ENCODE data around the gene MGMT. TPM values are rescaled to one million over a fixed set of nuclear protein-coding genes. Genes with fewer than 3 reads are reported as not detected.

MGMT gene
- total and polyA plus RNA-seq, 9 of the 15 experiments (the other 6 are each of a cell fraction or from before 2014, with no cell fraction given): 0.03 to 0.29 (median 0.11) TPM; not detected in 4

DNA sequence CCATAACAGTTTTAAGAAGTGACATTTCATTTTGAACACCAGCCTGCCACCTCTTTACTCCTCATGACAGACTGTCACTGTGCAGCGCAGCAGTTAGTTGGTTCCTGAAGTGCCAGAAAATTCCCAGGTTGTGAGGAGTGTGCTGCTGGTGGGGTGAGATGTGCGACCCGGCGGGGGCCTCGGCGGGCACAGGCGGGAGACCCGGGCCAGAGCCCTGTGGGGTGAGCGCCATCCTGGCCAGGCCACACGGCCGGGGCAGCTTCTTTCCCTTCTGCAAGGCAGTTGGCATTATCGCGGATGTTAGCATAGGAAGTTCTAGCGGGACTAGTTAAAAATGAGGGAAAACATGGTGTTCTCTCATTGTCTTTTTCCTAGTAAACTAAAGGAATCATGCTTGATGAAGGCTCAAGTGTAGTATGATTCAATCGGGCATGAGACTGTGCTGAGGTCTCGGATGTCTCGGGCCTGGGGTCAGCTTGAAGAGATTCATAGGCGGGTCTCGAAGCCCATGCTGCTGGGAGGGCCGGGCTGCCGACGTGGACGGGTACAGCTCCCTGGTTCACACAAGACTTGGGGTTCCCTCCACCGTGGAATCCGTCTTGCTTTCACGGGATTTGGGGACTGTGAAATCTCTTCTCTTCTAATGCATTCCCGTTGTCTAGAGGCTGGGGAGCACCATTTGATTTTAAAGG is 56.1 kb downstream of the MGMT start:
- Histone ChIP-seq H3K36me3 (ENCODE audit: control insufficient read depth, insufficient read depth, low read length) (no peaks in the 10 kb centered on the region), H3K4me1 (replicated peaks in 1 of 2; ENCODE audit: control insufficient read depth in 2 of 2, insufficient read depth in 2 of 2, low read length in 2 of 2) (no peaks in the 10 kb centered on the region), H2AFZ (ENCODE audit: low read depth, low read length) (no peak overlapping the region), H3K79me2 (ENCODE audit: control insufficient read depth, insufficient read depth, low read length) (no peaks in the 10 kb centered on the region), H3K27ac (ENCODE audit: extremely low read depth, low read depth, low read length) (no peak overlapping the region), H3K9ac (ENCODE audit: insufficient read depth in 1 of 2, low read depth in 2 of 2, low read length in 2 of 2) (no peak overlapping the region), H3K9me1 (ENCODE audit: control insufficient read depth, insufficient read depth, low read length) (no peaks in the 10 kb centered on the region), H3K4me2 (ENCODE audit: insufficient read depth, low read length) (no peak overlapping the region), H3K27me3 (ENCODE audit: control insufficient read depth in 2 of 2, insufficient read depth in 2 of 2, low read length in 2 of 2) (peaks cover 0 to 26% of the 10 kb centered on the region in 2 experiments; a peak in 2 of 5 replicates), H4K20me1 (replicated peaks; ENCODE audit: control insufficient read depth, insufficient read depth, low read length) (no peaks in the 10 kb centered on the region), H3K4me3 (no peak overlapping the region), H3K9me3 (replicated peaks; ENCODE audit: control insufficient read depth, insufficient read depth, low read depth, low read length) (no peaks in the 10 kb centered on the region)
- TF ChIP-seq, protein P1, sequence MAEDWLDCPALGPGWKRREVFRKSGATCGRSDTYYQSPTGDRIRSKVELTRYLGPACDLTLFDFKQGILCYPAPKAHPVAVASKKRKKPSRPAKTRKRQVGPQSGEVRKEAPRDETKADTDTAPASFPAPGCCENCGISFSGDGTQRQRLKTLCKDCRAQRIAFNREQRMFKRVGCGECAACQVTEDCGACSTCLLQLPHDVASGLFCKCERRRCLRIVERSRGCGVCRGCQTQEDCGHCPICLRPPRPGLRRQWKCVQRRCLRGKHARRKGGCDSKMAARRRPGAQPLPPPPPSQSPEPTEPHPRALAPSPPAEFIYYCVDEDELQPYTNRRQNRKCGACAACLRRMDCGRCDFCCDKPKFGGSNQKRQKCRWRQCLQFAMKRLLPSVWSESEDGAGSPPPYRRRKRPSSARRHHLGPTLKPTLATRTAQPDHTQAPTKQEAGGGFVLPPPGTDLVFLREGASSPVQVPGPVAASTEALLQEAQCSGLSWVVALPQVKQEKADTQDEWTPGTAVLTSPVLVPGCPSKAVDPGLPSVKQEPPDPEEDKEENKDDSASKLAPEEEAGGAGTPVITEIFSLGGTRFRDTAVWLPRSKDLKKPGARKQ (CRISPR knock-in tag; IDR thresholded peaks at IDR 0.05): no peak
- ChIA-PET CTCF (ENCODE audit: low intra/inter-chr PET ratio) (no interaction called here), POLR2A (no interaction called here)
- 0% methylated on average over 16 of the region's 27 CpGs for WGBS (ENCODE audit: insufficient coverage, low coverage, missing lambda C conversion rate)
- in situ Hi-C loops (cut with MboI): no loop called here
- intact Hi-C loops (cut with micrococcal nuclease): no loop called here
- no TSS peak for BruUV-seq (replicated peaks)
- FAIRE-seq (no peak), DNase-seq (ENCODE audit: extremely low read depth in 1 of 4, low spot score in 3 of 4) (no peak), ATAC-seq (no peak)

GRCh38 chr10:129523723-129524316 is 56.8 kb downstream of the MGMT start:
- no peaks in the 10 kb centered on the region for H3K4me1 ChIP-seq (replicated peaks in 1 of 2; ENCODE audit: control insufficient read depth in 2 of 2, insufficient read depth in 2 of 2, low read length in 2 of 2)
- ATAC-seq (no peak), DNase-seq (ENCODE audit: extremely low read depth in 1 of 4, low spot score in 3 of 4) (no peak), FAIRE-seq (no peak)
- H3K27me3 ChIP-seq (ENCODE audit: control insufficient read depth in 2 of 2, insufficient read depth in 2 of 2, low read length in 2 of 2): peaks cover 0 to 26% of the 10 kb centered on the region in 2 experiments; a peak in 2 of 5 replicates
- no peak overlapping the region for H2AFZ ChIP-seq (ENCODE audit: low read depth, low read length)
- H3K9ac ChIP-seq (ENCODE audit: insufficient read depth in 1 of 2, low read depth in 2 of 2, low read length in 2 of 2): no peak overlapping the region
- no peak overlapping the region for H3K4me3 ChIP-seq
- no TSS peak for BruUV-seq (replicated peaks)
- POLR2A ChIA-PET: no interaction called here
- H3K4me2 ChIP-seq (ENCODE audit: insufficient read depth, low read length): no peak overlapping the region
- no peak overlapping the region for H3K27ac ChIP-seq (ENCODE audit: extremely low read depth, low read depth, low read length)
- WGBS (ENCODE audit: insufficient coverage, low coverage, missing lambda C conversion rate): 0% methylated on average over 10 of the region's 11 CpGs
- H3K36me3 ChIP-seq (ENCODE audit: control insufficient read depth, insufficient read depth, low read length): no peaks in the 10 kb centered on the region
- no peaks in the 10 kb centered on the region for H4K20me1 ChIP-seq (replicated peaks; ENCODE audit: control insufficient read depth, insufficient read depth, low read length)
- CTCF ChIA-PET (ENCODE audit: low intra/inter-chr PET ratio): no interaction called here
- H3K79me2 ChIP-seq (ENCODE audit: control insufficient read depth, insufficient read depth, low read length): no peaks in the 10 kb centered on the region
- H3K9me1 ChIP-seq (ENCODE audit: control insufficient read depth, insufficient read depth, low read length): no peaks in the 10 kb centered on the region
- intact Hi-C loops (cut with micrococcal nuclease) (no loop called here), in situ Hi-C loops (cut with MboI) (no loop called here)
- no peaks in the 10 kb centered on the region for H3K9me3 ChIP-seq (replicated peaks; ENCODE audit: control insufficient read depth, insufficient read depth, low read depth, low read length)
- TF ChIP-seq ILF3 (IDR thresholded peaks at IDR 0.05; ENCODE audit: borderline replicate concordance) (no peak), RBM17 (IDR thresholded peaks at IDR 0.05; ENCODE audit: borderline replicate concordance, low read depth, low read length) (no peak), HNRNPH1 (optimal IDR thresholded peaks at IDR 0.05; ENCODE audit: low read depth, low read length) (no peak), MYNN (IDR thresholded peaks at IDR 0.05) (no peak), MYNN (CRISPR knock-in tag; IDR thresholded peaks at IDR 0.05) (no peak), HMG20A (CRISPR knock-in tag; conservative IDR thresholded peaks at IDR 0.05) (no peak), CBFB (CRISPR knock-in tag; IDR thresholded peaks at IDR 0.05) (no peak), ZNF212 (CRISPR knock-in tag; IDR thresholded peaks at IDR 0.05) (no peak), ZNF644 (tag; IDR thresholded peaks at IDR 0.05; ENCODE audit: low read depth) (no peak), TBP (optimal IDR thresholded peaks at IDR 0.05; ENCODE audit: low read depth, low read length) (no peak), ZFP1 (CRISPR knock-in tag; IDR thresholded peaks at IDR 0.05) (no peak), CCAR2 (IDR thresholded peaks at IDR 0.05; ENCODE audit: low read depth, low read length) (no peak)

Measured in K562 (cell line).